HepG2 (cell line): Measurements from ENCODE around the gene RPL34. TPM values are rescaled to one million over a fixed set of nuclear protein-coding genes. Genes with fewer than 3 reads are reported as not detected.

Source experiments
- DZIP1 ChIP-seq: sonication (generic); formaldehyde crosslinking; IDR thresholded peaks from 2 replicates; pipeline ENCODE4 v1.5.0; 2020; ENCODE audit warnings: mild to moderate bottlenecking, missing genetic modification reagents
- HMGA1 ChIP-seq: sonication (generic); formaldehyde crosslinking; conservative IDR thresholded peaks from 2 replicates; pipeline ENCODE4 v1.4.0; 2020; ENCODE audit warnings: missing genetic modification reagents
- MTF2 ChIP-seq: sonication (generic); formaldehyde crosslinking; IDR thresholded peaks from 2 replicates; pipeline ENCODE4 v1.5.0; 2020; ENCODE audit warnings: missing genetic modification reagents, borderline replicate concordance
- NFE2L1 ChIP-seq: sonication (generic); formaldehyde crosslinking; IDR thresholded peaks from 2 replicates; pipeline ENCODE4 v1.4.0; 2020; ENCODE audit warnings: missing genetic modification reagents, mild to moderate bottlenecking, borderline replicate concordance
- PHF8 ChIP-seq: sonication (generic); formaldehyde crosslinking; IDR thresholded peaks from 2 replicates; pipeline ENCODE4 v1.5.0; 2020; ENCODE audit warnings: missing genetic modification reagents
- RERE ChIP-seq: IDR thresholded peaks from 2 replicates; pipeline ENCODE4 v1.6.1; 2016; ENCODE audit warnings: low read depth, missing genetic modification reagents, missing compliant biosample characterization
- TMF1 ChIP-seq: sonication (generic); formaldehyde crosslinking; IDR thresholded peaks from 2 replicates; pipeline ENCODE4 v1.8.1; 2022; ENCODE audit warnings: low read depth, missing genetic modification reagents
- ZNF101 ChIP-seq: sonication (generic); formaldehyde crosslinking; IDR thresholded peaks from 2 replicates; pipeline ENCODE4 v1.4.0; 2020; ENCODE audit warnings: mild to moderate bottlenecking, low read depth, missing genetic modification reagents, borderline replicate concordance
- ZNF34 ChIP-seq: sonication (generic); formaldehyde crosslinking; IDR thresholded peaks from 2 replicates; pipeline ENCODE4 v1.4.0; 2020; ENCODE audit warnings: mild to moderate bottlenecking, missing genetic modification reagents, borderline replicate concordance
- polyA plus RNA-seq, 8 experiments: library from polyadenylated mRNA; depleted of rRNA in 3 of 8; stranded (reverse) in 7 of 8; unstranded in 1 of 8; fragments of >200 nt; fragmentation: Illumina TruSeq in 4 of 8; extraction: Trizol in 4 of 8; gene quantifications; 2 replicates each; pipeline versions ENCODE4 v1.2.1 to v1.2.3, GENCODE V29; 2011 to 2016; ENCODE audit warnings: low read depth in 4 of 8, missing spikeins in 1 of 8, mixed read lengths in 1 of 8; ENCODE audit not compliant: insufficient read depth in 1 of 8
- total RNA-seq, 5 experiments: library from RNA; depleted of rRNA; stranded (reverse); fragments of >200 nt; fragmentation: Illumina TruSeq; extraction: Trizol; gene quantifications; 2 replicates each; pipeline ENCODE4 v1.2.3, GENCODE V29; 2016; ENCODE audit warnings: low read depth in 1 of 5
- TF ChIP-seq, protein P1 (sequence below): sonication (generic); formaldehyde crosslinking; IDR thresholded peaks from 2 replicates; pipeline ENCODE4 v1.8.0; 2022; ENCODE audit warnings: mild to moderate bottlenecking, missing genetic modification reagents; ENCODE audit not compliant: insufficient replicate concordance
- TF ChIP-seq, protein P2 (sequence below): sonication (generic); formaldehyde crosslinking; IDR thresholded peaks from 2 replicates; pipeline ENCODE4 v1.9.0; 2021; ENCODE audit warnings: missing genetic modification reagents, mild to moderate bottlenecking, borderline replicate concordance

RPL34 gene
- total and polyA plus RNA-seq, 2 of the 13 experiments (the other 11 are each of a cell fraction or from before 2014, with no cell fraction given) = 2,235 to 3,985 TPM

DNA sequence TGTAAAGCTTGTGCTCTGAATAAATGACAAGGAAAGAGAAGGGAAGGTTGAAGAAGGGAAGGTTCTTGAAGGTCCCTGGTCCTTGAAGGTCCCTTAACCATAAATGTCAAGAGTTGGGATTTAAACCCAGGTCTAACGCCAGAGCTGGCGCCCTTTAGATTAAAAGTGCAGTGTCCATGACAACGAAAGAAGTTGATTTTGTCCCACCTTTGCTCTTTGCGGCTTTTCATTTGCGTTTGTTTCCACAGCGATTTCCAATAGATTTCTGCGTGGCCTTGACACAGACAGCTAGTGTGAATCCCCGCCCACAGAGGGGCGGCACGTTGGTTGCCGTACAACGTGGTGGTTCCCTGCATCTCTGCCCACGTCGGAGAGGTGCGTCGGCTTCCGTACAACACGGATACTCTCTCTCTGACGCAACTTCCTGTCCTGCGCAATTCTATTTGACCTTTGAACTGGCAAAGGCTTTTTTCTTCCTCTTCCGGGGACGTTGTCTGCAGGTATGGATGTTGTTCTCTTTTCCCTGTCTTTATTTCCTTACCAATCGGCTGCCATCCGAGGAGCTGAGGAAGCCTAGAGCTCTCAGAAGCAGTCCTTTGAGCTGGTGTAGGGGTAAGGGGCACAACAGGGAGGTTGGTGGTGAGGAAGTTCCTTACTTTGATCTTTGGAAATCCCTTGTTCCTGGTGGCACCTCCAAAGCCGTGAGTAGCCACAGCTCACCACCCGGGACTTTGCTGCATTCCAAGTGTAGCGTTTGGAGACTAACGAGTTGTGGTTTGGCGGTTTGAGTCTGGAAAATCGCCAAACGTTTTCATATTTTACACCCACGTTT lies at the start of gene RPL34 (continued):
- TF ChIP-seq RERE (no peak), PHF8 (CRISPR knock-in tag) (peak; percentile 78), HMGA1 (CRISPR knock-in tag) (no peak), MTF2 (CRISPR knock-in tag) (no peak), DZIP1 (CRISPR knock-in tag) (no peak), TMF1 (peak; percentile 78; the same call in 1 of the 2 replicates), ZNF34 (no peak), ZNF101 (CRISPR knock-in tag) (no peak), NFE2L1 (CRISPR knock-in tag) (no peak)
- TF ChIP-seq, protein P1, sequence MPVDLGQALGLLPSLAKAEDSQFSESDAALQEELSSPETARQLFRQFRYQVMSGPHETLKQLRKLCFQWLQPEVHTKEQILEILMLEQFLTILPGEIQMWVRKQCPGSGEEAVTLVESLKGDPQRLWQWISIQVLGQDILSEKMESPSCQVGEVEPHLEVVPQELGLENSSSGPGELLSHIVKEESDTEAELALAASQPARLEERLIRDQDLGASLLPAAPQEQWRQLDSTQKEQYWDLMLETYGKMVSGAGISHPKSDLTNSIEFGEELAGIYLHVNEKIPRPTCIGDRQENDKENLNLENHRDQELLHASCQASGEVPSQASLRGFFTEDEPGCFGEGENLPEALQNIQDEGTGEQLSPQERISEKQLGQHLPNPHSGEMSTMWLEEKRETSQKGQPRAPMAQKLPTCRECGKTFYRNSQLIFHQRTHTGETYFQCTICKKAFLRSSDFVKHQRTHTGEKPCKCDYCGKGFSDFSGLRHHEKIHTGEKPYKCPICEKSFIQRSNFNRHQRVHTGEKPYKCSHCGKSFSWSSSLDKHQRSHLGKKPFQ (CRISPR knock-in tag) = no peak
- TF ChIP-seq, protein P2, sequence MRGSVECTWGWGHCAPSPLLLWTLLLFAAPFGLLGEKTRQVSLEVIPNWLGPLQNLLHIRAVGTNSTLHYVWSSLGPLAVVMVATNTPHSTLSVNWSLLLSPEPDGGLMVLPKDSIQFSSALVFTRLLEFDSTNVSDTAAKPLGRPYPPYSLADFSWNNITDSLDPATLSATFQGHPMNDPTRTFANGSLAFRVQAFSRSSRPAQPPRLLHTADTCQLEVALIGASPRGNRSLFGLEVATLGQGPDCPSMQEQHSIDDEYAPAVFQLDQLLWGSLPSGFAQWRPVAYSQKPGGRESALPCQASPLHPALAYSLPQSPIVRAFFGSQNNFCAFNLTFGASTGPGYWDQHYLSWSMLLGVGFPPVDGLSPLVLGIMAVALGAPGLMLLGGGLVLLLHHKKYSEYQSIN (CRISPR knock-in tag) = no peak
